GM19099 (cell line): Measurements from ENCODE around the gene SEMA3F.

Source experiments
- POLR2A ChIP-seq: IDR thresholded peaks from 3 replicates; pipeline ENCODE4 v1.6.1; 2011; ENCODE audit warnings: low read depth; ENCODE audit not compliant: insufficient read length; ENCODE audit errors: extremely low read depth

Gene SEMA3F

DNA sequence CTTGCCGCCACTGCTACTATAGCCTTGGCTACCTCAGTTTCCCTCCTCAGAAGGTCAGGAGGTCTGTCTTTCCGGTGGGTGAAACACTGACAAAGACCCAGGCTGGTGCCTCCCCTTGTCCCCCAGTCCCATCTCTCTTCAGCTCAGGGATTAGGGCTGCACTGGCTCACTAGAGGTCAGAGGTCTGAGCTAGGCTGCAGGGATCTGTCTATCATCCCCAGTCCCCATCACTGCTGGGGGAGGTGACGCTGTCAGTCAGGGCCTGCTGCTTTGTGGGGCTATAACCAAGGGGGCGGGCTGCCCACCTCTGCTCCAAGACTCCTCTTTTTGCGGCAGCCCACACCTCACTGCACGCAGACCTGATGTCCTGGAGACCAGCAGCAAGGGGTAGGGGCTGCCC, 13.7 kb downstream of the SEMA3F start:
- no peak for TF ChIP-seq POLR2A

DNA sequence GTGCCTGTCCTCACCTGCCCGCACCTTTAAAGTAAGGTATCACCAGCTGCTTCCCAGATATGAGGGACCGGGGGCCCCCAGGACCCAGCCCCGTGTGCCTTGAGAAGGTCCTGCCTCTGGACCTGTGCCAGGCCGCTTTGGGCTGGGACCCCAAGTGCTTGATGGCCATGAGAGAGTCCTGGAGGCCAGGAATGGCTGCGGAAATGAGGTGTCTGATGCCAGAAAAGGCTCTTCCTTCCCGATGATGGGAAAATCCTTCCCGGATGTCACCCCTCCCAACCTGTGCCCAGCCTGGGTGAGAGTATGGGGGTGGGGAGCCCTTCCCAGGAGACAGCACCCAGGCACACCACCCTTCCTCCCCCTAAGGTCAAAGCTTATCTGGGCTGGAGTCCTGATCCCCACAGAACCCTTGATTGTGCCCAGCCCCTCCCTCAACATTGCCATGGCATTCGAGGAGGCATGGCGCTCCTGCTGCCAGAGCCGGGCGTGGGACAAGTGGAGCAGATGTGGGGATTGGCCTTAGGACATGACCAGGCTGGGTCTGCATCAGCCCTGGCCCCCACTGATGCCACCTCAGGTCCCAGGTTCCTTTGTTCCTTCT, 14.2 kb downstream of the SEMA3F start:
- TF ChIP-seq POLR2A: no peak

DNA sequence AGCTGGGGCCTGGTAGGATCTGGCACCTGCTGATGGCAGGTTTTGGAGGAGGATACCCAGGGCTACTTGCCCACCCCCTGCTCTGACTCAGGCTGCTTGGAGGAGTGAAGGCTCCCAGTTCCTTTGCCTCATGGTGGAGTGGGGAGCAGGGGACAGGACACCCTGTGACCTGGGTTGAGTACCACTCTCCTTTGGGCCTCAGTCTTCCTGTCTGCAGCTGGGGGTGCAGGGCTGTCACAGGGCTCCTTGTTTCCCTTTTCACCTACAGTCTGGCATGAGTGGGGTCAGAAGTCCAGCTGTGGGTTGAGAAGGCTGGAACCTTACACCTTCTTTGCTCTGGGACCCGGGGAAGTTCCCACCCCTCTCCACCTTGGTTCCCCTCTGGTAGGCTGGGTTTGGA, 14.7 kb downstream of the SEMA3F start:
- TF ChIP-seq POLR2A: no peak

GRCh38 chr3:50170689-50171088, 15.6 kb downstream of the SEMA3F start:
- no peak for TF ChIP-seq POLR2A

DNA sequence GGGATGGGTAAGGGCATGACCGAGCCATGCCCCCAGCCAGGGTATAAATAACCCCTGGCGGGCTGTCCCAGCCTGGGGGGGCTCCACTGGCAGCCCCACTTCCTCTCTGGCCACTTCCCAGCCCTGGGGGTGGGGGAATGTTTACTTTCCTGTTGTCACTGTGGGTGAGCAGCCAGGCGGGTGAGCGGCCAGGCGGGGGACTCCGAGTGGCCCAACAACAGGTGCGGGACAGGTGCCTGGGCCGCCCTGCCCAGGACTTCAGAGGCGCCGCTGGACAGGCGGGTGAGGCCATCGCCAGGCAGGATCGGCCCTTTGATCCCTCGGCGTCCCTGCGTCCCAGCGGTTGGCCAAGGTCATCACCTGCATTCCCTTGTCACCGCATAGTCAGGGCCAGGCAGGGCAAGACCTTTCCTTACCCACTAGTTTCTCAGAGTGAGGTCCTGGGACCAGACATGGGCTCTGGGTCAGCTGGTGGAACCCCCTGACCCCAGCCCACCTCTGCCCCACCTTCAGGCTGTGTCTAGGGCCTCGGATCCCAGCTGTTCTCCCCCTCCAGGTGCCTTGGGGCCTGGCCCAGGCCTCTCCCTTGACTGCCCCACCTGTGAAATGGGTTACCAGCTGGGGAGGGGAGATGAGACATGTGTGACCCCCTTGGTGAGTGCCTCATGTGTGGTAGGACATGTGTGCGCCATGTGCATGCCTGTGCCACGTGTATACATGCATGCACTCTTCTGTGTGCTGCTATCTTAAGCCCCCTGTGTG, 16.6 kb downstream of the SEMA3F start:
- TF ChIP-seq POLR2A: no peak

DNA sequence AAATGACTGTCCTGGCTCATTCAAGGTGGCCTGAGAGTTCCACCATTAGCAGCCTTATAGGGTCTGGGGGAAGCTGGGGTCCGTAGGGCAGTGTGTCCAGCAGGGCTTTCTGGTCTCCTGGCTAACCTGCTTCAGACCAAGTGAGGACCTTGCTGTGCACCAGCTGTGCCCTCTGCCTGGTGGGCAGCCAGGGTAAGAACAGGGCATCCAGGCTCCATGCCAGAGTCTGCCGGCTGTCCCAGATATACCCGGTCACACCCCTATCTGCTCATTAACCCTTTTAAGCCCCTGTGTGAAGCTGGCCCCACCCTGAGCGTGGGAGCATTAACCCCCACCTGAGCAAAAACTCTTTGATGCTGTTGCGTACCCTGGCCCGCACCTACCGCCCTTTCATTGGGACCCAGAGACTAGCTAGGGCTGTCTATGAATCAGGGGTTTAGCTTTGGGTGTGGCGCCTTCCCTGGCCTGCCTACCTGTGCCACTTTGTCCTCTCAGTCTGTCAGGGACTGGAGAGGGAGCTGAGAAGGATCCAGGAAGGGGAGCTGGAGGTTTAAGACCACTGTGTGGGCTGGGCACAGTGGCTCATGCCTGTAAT, 17.6 kb downstream of the SEMA3F start:
- no peak for TF ChIP-seq POLR2A

DNA sequence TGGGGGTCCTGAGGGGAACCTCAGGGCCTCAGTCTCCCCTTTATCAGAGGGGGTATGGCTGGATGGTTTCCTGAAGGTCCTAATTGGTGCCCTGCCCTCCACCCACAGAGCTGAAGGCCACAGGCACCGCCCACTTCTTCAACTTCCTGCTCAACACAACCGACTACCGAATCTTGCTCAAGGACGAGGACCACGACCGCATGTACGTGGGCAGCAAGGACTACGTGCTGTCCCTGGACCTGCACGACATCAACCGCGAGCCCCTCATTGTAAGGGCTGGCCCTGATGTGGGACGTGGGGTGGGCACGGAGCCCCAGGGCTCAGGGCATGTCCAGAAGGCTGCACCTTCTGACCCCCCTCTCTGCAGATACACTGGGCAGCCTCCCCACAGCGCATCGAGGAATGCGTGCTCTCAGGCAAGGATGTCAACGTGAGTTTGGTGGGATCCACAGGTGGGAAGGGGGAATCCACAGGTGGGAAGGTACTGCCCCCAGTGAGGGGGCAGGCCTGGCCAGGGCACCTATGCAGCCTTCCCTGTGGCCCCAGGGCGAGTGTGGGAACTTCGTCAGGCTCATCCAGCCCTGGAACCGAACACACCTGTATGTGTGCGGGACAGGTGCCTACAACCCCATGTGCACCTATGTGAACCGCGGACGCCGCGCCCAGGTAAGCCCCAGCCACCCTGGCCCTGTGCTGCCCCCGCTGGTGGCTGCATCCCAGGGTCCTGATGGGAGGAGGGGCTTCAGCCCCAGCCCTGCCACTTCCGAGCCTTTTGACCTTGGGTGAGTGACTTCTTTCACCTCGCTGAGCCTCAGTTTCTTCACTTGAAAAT, 18.8 kb downstream of the SEMA3F start:
- no peak for TF ChIP-seq POLR2A

DNA sequence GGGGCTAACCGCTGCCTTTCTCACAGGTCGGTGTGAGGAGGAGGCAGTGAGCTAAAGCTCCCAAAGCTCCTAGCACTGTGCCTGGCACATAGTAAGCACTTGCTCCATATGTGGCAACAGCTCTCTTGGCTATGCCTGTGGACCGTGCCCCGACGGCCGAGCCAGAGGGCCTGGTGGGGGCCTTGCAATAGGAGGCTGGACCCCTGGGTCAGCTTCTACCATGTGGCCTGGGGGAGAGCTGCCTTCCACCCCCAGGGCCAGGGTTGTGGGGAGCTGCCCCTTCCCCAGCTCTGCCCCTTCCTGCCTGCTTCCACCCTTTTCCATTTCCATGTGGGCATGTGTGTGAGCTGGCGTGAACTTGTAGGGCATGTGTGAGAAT, 19.4 kb downstream of the SEMA3F start:
- TF ChIP-seq POLR2A: no peak

GRCh38 chr3:50174947-50175524, 19.9 kb downstream of the SEMA3F start:
- no peak for TF ChIP-seq POLR2A

DNA sequence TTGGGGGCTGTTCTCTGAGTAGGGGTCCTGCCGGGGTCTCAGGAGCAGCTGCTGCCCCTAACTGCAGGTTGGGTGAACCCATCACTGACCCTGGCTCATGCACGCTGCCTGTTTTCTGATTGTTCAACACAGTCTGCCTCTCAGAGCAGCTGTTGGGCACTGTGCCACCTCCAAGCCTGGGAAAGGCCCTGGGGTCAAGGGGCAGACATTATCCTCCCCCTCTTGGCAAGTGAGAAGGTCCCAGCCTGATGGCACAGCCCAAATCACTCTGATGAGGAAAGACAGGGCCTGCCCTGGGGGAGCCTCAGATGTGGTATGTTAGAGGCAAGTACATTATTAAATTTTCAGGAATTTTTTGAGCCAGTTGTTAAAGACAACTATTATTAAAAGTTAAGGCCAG, 22.2 kb downstream of the SEMA3F start:
- no peak for TF ChIP-seq POLR2A

GRCh38 chr3:50179710-50180109, 24.6 kb downstream of the SEMA3F start:
- TF ChIP-seq POLR2A: no peak

- no peak for TF ChIP-seq POLR2A
These were observed 26.9 kb downstream of the SEMA3F start for GRCh38 chr3:50181985-50182384.

GRCh38 chr3:50182533-50183099, 27.5 kb downstream of the SEMA3F start:
- TF ChIP-seq POLR2A: no peak

GRCh38 chr3:50183755-50184154, 28.6 kb downstream of the SEMA3F start:
- TF ChIP-seq POLR2A: no peak
